ENCODE data around the gene CDH23. TPM values are rescaled to one million over a fixed set of nuclear protein-coding genes. Genes with fewer than 3 reads are reported as not detected.

CDH23 gene
- total RNA-seq, 1 donor from 2014 or later = 0.40 TPM

DNA sequence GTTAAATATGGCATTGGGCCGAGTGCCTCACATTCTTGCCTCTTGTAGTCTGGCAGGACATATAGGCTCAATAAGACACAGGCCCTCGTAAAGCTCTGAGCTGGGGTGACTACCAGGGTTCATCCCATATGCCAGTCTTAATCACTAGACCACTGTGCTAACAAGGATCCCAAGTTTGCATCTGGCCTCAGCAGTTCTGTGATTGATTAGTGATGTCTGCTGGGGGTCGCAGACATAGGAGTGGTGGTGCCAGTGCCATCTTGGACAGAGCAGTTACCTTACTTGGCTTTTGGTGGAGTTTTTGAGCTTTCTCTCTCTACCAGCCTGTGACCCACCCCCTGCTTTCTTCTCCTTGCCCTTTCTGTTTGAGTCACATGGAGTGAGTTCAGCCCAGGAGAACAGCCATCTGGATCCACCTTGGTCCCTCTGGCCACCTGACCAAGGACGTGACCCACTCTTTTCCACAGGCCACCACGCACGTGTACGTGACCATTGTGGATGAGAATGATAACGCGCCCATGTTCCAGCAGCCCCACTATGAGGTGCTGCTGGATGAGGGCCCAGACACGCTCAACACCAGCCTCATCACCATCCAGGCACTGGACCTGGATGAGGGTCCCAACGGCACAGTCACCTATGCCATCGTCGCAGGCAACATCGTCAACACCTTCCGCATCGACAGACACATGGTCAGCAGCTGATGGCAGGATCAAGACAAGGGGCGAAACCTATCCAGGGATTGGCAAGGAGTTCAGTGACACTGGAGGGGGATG, 380.7 kb downstream of the CDH23 start:
- DNase-seq (ENCODE audit: low read depth) = no peak

DNA sequence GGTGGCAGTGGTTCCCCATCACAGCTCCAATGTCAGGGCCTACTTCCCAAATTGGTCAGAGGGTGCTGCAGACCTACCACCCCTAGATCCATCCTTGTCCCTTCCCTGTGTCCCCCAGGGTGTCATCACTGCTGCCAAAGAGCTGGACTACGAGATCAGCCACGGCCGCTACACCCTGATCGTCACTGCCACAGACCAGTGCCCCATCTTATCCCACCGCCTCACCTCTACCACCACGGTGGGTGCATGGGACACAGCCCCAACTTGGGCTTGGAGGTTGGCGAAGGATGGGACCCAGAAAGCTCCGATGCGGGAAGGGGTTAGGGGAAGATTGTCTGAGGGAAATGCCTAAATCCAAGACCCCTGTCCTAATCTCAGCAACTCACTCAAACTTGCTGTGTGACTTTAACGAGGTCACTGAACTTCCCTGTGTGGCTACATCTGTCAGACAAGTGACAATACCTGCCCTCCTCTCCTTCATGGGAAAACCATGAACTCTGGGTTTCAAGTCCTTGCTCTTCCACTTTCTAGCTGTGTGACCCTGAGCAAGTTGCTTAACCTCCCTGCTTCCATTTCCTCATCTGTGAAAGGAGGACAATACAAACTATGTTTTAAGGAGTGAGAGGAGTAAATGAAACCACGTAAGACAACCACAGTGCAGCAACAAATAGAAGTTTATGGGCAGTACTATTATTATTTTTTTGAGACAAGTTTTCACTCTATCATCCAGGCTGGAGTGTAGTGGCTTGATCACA, 381.5 kb downstream of the CDH23 start:
- no peak for DNase-seq (ENCODE audit: low read depth)

DNA sequence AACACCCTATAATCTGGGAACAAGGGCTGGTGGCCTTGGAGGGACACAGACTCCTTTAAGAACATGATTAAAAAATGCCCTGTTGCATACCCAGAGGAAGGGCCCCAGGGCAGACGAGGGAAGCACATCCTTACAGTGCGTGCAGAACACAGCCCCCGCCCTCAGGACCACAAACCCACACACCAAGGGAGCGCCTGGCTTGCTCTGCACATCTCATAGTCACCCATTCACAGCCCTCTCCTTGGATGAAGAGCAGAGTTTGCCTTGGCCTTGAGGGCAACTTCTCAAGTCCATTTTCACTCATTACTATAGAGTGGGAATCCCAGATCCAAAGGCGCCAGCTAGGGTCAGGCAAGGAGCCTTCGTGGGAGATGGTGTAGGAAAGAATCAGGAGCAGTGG, 382.9 kb downstream of the CDH23 start:
- no peak for DNase-seq (ENCODE audit: low read depth)

DNA sequence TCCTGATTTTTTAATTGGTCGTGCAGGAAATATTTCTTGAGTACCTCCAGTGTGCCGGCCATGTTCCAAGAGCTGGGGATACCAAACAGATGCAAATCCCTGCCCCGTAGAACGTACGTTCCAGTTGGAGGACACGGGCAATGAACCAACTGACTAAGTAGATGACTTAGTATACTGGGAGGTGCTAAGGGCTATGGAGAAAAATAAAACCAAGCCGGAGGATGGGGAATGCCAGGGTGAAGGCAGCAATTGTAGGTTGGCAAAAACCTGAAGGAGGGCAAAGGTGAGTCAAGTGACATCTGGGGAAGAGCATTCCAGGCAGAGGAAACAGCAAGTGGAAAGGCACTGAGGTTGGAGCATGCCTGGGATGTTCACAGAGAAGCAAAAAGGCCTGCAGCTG, 383.4 kb downstream of the CDH23 start:
- no peak for DNase-seq (ENCODE audit: low read depth)

DNA sequence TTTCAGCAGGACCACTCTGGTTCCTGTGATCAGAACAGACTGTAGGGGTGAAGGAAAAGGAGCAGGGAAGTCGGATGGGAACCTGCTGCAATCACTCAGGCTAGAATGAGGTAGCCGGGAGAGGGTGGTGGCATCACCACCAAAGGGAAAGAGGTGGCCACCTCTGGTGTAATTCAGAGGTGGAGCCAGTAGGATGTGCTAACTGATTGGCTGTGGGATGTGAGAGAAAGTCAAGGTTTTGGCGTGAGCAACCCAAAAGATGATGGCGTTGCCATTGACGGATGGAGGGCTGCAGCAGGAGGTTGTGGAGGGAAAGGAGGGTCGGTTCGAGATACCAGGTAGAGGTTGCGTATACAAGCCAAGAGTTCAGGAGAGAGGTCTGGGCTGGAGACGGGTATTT, 384.0 kb downstream of the CDH23 start:
- no peak for DNase-seq (ENCODE audit: low read depth)

DNA sequence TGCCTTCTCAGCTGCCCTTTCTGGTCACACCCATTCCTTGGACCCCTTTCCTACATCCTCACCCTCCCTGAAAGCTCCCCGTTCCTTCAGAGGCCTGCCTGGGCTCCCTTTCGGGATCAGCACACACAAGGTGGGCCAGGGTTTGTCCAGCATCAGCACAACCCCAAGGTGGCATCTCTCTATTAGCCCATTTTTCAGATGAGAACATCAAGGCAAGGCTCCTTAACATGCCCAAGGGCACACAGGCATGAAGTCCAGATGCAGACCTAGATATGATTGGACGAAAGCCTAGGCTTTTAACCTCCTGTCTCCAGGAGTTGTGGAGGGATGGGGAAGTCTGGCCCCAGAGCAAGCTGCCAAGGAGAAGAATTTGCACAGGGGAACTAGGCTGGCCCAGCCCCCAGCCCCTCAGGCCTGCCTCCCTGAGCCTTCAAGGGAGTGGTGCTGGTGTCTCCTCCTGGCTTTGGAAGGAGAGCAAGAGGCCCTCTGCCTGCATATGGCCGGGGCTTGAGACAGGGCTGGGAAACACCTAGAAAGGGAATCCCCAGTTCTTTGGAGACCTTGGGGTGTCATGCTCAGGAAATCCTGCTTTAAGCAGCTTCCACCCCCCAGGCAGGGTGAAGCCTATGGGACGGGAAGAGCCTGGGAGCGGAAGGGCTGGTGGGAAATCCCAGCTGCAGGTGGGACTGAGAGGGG, 385.6 kb downstream of the CDH23 start:
- no peak for DNase-seq (ENCODE audit: low read depth)

DNA sequence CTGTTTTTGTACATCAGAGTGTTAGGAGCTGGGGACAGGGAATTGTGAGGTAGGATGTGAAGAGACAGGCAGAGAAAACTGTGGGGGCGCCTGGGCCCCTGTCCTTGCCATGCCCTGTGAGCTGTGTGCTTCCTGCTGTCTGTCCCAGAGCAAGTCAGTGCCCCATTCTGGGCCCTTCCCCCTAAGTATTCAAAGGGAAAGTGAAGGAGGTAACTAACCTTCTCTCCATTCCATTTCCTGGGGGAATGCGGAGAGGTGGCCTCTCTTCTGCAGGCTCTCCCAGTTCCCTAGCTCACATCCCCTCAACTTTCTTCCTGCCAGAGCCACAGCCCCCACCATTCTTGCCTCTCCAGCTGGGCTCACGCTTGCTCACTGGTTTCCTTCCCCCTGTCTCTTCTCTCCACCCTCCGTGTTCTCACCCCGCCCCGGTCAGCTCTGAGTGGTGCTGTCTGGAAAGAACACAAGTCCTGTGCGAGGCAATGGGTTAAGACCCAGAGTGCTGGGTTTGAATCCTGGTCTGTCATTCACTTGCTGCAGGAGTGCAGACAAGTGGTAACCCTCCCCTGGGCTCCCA, 386.3 kb downstream of the CDH23 start:
- DNase-seq (ENCODE audit: low read depth) = no peak

DNA sequence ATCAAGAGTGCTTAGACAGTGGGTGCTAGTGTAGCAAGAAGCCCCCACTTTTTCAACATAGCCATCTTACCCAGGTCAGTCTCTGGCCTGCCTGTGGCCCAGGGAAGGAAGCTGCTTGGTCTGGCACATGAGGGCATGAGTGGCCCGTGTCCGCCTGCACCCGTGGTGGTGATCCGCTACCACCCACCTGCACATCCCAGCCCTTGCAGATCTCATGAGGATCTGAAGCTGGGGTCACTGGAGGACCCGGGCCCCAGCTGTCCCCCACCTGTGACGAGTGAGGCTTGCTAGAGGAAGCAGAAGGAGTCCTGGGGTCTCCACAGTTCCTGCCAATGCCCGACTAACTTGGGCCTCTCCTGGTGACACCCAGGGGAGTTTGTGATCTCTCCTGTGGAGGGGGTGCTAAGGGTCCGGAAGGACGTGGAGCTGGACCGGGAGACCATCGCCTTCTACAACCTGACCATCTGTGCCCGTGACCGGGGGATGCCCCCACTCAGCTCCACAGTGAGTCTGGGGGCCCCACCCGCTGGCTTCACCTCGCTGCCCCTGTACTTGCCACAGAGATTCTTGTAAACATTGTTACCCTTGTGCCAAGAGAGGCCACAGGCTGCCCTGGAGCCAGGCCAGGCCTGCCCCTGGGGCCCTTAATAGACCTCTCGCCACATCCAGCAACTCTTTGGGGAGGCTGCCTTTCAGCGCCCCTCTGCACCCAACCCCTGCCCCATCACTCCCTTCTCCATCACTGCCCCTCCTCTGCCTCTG, 387.4 kb downstream of the CDH23 start:
- DNase-seq (ENCODE audit: low read depth) = no peak

DNA sequence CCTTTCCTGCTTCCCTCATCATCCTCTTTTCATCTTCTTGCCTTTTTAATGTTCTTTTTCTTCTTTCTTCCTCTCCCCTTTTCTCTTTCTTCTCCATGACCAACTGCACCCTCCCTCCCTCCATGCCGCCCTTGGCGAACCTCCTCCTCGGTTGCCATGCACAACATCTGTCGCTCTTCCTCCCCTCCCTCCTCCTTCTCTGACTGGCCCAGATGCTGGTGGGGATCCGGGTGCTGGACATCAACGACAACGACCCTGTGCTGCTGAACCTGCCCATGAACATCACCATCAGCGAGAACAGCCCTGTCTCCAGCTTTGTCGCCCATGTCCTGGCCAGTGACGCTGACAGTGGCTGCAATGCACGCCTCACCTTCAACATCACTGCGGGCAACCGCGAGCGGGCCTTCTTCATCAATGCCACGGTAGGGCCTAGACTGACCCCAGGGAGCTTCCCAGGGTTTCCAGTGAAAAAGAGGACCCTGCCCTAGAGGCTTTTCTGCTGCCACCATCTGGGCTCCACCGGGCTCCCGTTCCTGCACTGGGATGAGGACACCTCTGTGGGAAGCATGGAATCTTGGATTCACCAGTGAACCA, 388.1 kb downstream of the CDH23 start:
- DNase-seq (ENCODE audit: low read depth) = no peak

DNA sequence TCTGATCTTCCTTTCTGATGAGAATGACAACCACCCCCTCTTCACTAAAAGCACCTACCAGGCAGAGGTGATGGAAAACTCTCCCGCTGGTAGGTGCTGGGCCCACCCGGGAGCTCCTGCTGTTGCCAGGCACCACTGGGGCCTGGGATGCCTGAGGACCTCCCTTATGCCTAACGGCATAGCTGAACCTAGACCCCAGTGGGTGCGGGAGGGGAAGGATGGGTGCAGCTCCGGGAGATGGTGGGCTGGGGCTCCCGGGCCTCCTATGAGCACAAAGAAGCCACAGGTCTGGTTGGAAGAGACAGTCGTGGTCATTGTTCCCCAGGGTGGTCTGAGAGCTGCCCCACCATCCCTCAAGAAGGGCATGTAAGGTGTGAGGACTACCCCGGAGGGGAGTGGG, 392.2 kb downstream of the CDH23 start:
- DNase-seq (ENCODE audit: low read depth) = no peak

DNA sequence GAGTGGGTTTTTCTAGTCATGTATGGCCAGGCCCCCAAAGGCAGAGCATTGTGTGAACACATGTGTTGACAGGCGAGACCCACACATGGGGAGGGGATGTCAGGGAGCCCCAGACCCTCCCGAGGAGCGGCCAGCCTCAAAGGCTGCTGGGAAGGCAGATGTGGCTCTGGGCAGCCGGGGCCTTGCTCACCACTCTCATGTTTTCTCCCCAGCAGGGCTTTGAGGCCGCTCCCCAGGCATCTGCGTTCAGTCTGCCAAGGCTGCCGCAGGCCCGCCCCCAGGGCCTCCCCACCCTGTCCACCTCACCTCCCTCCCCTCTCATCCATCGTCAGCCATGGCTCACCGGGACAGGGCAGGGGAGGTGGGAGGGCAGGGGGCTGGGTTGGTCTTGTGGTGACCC, 393.2 kb downstream of the CDH23 start:
- no peak for DNase-seq (ENCODE audit: low read depth)

DNA sequence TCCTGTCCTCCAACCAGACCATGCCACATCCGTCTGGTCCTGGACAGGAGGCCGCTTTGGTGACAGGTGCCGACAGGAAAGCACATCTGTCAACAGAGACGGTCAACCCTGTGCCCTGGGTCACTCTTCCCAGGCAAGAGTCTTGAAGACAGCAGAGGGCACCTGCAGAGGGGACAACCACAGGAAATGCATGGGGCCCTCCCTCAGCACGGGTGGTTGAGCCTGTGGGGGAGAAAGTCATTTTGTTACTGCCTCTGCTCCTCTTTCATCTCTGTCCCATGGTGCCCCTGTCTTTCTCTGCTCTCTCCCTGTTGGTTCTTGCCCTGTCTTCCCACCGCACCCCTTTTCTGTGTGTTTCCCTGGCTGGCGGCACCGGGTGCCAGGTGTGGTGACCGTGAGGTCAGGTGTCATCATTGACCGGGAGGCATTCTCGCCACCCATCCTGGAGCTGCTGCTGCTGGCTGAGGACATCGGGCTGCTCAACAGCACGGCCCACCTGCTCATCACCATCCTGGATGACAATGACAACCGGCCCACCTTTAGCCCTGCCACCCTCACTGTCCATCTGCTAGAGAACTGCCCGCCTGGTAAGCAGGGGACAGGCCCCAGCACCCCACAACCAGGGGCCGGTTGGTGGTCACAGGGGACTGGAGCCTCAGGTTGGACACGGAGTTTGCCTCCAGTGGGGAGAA, 394.2 kb downstream of the CDH23 start:
- no peak for DNase-seq (ENCODE audit: low read depth)

DNA sequence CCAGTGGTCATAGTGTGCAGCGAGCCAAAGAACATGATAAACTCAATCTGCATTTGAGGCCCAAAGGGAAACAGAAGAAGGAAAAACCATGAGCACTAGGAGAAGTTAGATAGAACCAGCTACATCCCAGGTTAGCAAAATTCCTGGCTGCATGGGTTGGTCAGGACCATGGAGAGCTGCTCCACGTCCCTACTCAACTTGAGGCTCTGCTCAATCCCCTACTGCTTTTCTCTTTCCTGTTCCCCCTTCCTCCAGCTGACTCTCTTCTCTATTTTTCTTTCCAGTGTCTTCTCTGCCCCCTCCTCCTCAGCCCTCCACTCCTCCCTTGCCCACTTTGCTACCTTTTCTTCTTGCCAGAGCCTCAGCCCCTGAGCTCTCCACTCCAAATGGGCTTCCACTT, 398.5 kb downstream of the CDH23 start:
- DNase-seq (ENCODE audit: low read depth) = peak; percentile 50

DNA sequence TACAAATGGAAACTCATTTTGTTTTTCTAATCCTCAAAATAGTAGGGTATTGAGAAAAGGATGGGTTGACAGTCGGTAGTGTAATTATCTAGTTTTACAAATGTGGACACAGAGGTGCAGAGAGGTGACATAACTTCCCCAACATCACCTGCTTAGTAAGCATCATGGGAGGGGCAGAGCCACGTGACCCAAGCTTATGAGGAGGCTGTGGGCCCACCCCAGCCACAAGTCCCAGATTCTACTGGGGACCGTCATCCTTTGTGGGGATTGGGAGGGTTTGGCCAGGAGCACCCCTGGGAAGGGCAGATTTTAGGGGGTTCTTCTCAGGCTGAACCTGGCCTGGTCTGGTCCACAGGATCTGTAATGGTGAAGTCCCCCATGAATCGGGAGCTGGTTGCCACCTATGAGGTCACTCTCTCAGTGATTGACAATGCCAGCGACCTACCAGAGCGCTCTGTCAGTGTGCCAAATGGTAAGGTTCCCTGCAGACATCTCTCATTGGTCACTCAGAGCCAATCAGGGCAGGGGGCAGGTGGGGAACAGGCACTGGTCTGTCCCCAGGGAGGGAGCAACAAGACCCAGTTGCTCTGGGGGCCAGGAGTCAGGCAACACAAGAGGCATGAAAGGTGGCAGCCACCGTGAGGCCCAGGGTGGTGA, 400.2 kb downstream of the CDH23 start:
- DNase-seq (ENCODE audit: low read depth) = no peak

DNA sequence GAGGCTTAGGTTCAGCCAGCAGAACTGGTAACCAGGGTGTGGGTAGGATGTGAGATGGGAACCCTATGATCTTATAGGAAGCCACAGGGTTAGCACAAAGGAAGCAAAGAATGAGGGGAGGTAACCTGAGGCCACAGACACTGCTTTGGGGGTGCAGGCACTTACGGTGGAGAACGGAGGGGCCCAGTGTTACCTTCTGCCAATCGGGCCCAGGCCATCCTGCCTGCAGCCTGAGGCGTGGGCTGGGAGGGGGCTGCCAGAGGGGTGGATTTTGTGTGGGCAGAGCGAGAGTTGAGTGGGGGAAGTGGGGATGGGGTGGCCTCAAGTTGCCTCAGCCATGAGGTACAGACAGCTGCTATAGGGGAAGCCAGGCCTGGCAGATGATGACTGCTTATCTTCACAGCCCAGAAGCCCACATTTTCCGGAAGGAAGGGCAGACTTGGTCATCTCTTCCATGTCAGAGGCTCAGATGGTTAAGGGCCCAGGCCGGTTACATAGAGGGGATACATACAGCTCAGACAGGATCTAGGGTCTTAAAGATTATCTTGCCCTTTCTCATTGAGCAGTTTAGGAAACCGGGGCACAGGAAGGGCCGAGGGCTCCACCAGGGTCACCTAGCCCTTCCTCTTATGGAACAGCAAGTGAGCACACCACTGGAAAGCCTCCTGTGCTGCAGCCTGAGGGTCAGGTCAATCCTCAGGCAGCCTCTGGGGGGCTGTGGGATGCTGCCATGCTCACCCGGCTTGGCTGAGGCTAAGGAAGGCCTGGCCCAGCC, 401.0 kb downstream of the CDH23 start:
- no peak for DNase-seq (ENCODE audit: low read depth)

DNA sequence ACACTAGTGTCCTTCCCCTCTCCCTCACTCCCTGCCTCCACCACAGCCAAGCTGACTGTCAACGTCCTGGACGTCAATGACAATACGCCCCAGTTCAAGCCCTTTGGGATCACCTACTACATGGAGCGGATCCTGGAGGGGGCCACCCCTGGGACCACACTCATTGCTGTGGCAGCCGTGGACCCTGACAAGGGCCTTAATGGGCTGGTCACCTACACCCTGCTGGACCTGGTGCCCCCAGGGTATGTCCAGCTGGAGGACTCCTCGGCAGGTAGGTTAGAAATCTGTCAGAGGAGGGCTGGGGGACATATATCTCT, 401.5 kb downstream of the CDH23 start:
- DNase-seq (ENCODE audit: low read depth) = no peak

DNA sequence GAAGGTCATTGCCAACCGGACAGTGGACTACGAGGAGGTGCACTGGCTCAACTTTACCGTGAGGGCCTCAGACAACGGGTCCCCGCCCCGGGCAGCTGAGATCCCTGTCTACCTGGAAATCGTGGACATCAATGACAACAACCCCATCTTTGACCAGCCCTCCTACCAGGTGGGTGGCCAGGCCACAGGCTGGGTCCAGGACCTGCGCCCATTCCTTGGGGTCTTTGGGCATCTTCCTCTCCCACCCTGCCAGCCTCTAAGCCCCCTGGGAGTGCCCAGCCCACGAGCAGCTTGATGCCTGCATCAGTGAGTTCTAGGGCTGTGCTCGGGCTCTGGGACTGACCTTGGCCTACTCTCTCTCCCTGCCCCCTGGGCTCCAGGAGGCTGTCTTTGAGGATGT, 402.4 kb downstream of the CDH23 start:
- DNase-seq (ENCODE audit: low read depth) = no peak

DNA sequence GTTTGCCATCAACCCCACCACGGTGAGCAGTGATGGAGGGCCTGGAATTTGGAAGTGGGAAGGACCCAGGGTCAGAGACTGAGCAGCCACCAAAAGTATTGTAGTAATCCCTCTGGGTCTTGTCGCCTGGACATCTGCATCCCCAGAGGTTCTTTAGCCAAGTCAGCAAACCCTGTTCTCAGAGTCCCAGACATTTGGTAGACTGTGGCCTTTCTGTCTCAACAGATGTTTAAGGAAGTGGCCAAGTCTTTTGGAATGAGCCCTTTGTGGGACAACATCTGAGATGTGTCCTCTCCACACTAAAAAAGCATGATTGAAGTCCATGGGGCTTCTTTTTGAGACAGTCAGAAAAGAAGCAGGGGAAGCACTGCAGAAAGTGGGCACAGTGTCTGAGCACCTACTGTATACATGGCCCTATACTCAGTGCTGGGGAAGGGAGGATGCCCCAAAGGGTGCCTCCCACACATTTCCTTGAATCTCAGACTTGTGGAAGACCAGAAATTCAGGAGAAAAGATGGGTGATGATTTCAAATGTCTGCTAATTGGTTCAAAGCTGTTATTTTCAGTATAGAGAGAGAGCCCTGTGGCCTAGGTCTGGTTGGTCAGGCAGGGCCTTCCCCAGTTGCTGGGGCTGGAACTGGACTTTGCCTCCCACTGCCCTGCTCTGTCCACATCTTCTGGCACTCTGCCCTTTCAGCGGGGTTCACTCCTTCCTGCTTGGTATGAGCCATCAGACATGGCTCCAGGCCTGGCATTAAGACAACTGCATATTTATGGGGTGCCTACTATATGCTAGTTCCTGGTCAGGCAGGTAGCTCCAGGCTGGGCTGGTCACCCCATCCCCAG, 403.1 kb downstream of the CDH23 start:
- no peak for DNase-seq (ENCODE audit: low read depth)
